Stimulated activated CD4-positive, alpha-beta T cell treated with anti-CD3 and anti-CD28 coated beads, TNF-alpha, amount 100 ng/mL, for 1 hour (primary cell): ENCODE results near the gene ABCC4.

ENCODE experiments used
- DNase-seq, 3 donors: peaks; one replicate each; pipeline ENCODE4 v3.0.0-alpha.2; 2020; ENCODE audit warnings: low read depth in 3 of 3, low spot score in 1 of 3

The ABCC4 gene

GRCh38 chr13:95056266-95056665 lies 245.0 kb downstream of the ABCC4 start:
- DNase-seq = no peak

DNA sequence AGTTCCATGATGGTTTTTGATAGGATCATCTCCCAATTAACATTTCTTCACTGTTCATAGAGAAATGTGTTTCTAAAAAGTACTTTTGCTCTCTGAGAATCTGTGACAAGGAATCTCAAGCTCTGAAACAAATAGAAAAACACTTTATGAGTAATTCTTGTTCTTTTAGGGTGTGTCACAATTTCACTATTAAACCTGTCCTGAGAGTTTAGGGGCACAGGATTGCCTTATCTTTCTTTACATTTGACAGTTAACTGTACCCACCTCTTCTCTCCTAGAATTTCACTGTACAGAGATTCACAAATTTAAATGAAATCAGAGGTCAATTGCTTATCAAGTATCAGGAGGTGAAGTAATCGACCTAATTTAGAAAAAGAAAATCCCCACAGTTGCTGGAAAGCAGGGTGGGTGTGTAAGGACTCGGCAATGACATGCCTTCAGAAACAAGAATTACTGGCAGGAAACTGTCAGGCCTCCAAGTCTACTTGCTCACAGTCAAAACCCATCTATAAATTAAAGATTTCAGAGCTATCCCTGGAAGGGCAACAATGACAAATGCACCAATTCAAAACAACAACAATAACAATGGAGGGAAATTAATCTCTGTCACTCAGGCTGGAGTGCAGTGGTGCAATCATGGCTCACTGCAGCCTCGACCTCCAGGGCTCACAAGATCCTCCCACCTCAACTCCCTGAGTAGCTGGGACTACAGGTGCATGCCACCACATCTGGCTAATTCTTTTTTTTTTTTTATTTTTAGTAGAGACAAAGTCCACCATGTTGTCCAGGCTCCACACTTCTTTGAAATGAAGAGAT lies 250.2 kb downstream of the ABCC4 start:
- no peak for DNase-seq

DNA sequence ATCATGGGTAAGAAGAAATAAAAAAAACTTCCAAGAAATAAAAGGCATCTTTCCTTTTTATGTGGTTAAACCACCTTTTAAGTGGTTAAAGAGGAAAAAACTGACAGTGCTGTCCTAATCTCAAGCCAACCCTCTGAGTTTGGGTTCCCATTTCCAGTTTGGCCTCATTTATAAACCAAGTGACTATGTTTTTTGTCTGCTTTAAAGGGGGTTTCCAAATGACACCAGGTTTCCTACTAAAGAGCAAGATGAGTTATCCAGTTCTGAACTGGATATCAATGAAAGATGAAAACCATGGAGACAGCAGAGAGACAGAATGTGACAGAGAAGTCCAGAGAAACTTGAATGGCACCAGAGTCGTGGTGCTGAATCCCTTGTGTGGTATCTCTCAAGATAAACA lies 251.5 kb downstream of the ABCC4 start:
- no peak for DNase-seq

DNA sequence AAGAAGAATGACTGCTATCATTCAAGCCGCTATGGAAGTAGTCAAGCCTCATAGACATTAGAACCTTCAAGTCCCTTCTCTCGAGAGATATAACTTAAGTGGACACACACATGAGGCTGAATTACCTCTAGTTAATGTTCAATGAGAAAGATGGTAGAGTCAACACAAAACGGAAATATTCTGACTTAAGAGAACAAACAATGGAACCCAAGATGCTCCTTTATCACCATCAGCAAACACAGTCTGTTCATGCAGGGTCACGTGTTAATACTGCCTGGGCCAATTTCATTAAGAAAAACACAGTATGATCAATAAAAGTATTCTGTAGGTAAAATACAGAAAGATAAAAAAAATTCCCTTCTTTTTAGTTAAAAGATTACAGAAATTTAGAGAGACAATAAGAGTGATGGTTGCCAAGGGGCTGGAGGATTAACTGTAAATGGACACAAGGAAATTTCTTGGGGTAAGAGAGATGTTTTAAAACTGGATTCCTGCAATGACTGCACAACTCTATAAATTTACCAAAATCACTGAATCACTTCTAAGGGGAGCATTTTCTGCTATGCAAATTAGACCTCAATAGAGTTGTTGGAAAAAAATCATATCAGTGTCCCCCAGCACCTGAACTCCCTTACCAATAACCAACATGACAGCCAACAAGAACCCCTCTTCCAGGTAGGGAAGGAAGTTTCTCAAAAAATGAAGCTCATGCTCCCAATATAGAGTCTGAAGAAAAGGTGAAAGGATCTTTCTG lies 256.6 kb downstream of the ABCC4 start:
- no peak for DNase-seq

DNA sequence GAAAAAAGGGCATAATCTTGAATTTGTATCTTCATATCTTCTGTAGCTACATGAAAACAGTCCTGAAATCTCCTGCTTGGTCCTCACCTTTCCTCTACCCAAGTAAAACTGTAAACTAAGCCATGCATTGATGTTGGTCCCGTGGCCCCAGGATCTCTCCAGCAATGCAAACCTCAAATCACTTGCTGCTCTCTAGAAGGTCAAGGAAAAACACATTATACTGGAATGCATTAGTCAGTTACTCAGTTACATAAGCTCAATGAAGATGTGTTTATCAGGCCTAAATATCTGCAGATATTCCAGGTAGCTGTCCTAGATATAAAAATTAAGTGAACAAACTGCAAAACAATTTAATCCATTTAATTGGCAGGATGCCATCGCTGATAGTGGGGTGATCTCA lies 261.8 kb downstream of the ABCC4 start:
- no peak for DNase-seq

DNA sequence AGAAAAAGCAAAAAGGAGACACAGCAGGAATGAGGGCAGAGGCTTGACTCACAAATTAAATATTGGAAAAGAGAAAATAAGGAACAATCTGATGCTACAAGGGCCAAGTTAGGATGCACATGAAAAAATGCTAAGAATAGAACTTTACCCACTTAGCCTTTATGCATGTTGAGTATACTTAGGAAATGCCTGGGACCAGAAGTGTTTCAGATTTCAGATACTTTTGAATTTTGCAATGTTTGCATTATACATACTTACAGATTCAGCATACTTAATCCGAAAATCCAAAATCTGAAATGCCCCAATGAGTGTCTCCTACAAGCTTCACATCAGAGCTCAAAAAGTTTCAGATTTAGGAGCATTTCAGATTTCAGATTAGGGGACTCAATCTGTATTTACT lies 262.3 kb downstream of the ABCC4 start:
- no peak for DNase-seq

GRCh38 chr13:95035311-95036109 lies 265.7 kb downstream of the ABCC4 start:
- no peak for DNase-seq

DNA sequence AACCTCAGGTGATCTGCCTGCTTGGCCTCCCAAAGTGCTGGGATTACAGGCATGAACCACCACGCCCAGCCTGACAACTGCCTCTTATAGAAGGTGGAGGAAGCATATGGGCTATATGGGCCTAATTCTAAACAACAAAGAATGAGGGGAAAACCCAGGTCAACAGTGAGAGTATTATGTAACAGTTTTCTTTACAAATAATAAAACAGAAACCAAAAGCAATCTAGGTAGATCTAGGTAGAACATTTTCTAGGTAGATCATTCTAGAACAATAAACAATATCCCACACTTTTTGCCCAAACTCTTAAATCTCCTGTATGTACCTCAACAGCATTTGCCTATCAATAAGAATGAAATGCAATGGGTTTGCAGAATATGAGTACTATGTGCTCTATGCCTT lies 267.4 kb downstream of the ABCC4 start:
- DNase-seq = no peak

DNA sequence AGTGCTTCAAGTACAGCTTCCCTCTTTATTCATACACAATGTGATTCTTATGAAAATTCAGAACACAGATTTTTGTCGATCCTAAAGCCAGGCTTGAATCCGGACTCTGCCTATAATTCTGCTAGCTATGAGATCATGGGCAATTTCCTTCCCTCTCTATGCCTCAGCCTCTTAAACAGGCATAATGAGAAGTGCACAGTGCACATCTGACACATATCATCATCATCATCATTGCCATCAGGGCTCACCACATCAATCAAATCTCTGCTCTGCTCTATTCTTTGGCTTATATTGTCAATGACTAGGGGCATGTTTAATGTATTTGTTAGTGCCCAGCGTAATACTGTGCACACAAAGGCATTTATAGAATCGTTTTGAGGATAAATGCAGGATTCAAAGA lies 269.1 kb downstream of the ABCC4 start:
- no peak for DNase-seq

GRCh38 chr13:95030821-95031343 lies 270.4 kb downstream of the ABCC4 start:
- no peak for DNase-seq

- DNase-seq = no peak
These were observed 273.6 kb downstream of the ABCC4 start for GRCh38 chr13:95027638-95028037.

GRCh38 chr13:95025116-95025515 lies 276.1 kb downstream of the ABCC4 start:
- no peak for DNase-seq

- no peak for DNase-seq
These were observed 277.8 kb downstream of the ABCC4 start for GRCh38 chr13:95023405-95023804.

- no peak for DNase-seq
These were observed 280.8 kb downstream of the ABCC4 start for GRCh38 chr13:95020298-95020987.

DNA sequence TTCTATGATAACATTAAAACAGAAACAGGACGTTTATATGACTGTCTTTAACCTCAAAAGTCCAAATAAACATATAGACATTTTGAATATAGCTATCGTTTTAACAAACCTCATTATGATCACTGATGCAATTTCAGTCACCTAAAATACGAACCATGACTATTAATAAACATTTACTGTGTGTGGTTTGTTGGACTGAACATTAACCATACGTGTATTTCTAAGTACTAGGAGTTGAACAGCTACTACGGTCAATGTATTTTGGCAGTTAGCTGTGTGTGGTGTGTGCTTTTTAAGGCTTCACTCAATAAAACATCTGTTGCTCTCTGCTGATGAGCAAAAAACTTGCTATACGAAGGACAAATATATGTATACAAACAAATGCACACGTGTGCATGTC lies 281.4 kb downstream of the ABCC4 start:
- DNase-seq = no peak

GRCh38 chr13:95007322-95007721 lies 293.9 kb downstream of the ABCC4 start:
- no peak for DNase-seq

DNA sequence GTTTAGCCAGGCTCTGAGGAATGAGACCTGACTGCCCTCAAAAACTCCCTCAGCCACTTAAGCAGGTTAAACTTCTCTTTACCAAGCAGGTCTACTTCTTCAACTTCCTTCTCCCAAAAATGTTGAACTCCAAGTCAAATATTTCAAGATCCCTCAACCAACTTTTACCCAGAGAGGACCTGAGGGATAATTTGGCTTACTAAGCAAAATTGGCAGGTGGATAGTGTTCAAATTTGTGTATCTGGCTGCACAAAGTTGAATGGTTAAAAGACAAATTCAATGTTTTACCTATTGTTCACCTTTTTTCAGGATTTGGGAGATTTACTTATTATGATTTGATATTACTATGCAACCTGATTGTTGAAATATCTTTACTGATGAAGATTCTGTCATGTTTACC lies 296.0 kb downstream of the ABCC4 start:
- no peak for DNase-seq

GRCh38 chr13:95003019-95003813 lies 298.0 kb downstream of the ABCC4 start:
- DNase-seq = no peak

DNA sequence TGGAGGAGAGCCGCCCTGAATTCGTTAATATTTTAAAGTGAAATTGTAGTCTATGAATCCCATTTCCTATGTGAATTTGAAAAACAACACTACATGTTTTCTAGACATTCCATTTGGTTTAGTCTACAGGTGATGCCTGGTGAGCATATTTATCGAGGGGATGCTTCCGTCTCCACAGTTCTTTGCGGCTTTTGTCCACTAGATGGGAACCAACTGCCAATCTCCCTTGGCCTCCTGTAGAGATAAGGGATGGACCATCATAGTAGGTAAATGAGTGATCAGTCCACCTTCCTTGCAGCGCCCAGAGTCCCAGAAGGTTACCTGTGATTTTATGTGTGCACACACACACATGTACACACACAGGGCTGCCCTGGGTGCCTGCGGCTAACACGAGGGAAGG lies 299.1 kb downstream of the ABCC4 start:
- no peak for DNase-seq

DNA sequence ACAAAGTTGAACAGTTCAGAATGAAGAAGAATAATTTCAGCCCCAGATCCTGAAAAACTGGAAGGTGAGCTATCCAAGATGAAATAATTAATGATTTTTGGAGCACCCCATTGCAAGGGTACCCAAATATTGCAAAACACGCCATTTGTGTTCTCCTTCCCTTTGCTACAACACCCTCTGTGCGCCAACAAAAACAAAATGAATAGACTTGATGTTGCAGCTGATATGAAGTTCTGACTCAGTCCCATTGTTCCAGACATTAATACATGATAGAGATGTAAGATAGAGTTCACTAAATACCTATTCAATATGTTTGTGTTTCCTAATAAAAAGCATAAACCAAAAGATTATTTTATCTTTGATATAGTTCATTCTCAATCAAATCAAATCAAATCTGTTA lies 301.4 kb downstream of the ABCC4 start:
- DNase-seq = no peak
